ENCODE measurements around the gene SERPINB7.
A peak's percentile ranks its signal among the peaks of the same experiment; 100 is the strongest.

SERPINB7 gene

DNA sequence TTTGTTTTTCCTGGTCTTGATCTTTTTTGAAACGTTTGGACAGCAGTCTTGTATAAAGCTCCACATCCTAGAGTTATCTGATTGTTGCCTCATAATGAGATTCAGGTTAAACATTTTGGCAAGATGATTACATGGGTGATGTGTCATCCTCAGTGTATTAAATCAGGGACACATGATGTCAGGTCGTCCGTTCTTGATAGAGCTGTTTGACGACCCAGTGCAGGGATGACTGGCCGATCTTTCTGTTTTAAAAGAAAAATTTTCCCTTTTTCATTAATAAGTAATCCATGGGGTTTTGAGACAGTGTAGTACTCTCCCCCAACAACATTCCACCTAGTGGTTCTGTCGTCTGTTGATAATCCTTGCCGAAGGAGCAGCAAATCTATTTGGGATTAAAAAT, 67.8 kb downstream of the SERPINB7 start:
- no peaks in the 10 kb centered on the region for H3K4me1 Mint-ChIP-seq
- H3K27me3 Mint-ChIP-seq (ENCODE audit: low read depth, poor library complexity): peaks cover 24% of the 10 kb centered on the region
- no peak overlapping the region for H3K27ac Mint-ChIP-seq
- H3K36me3 Mint-ChIP-seq (ENCODE audit: low read depth): no peaks in the 10 kb centered on the region
- H3K9me3 Mint-ChIP-seq: no peaks in the 10 kb centered on the region
- no peak for DNase-seq
- TF ChIP-seq CTCF (IDR thresholded peaks at IDR 0.05): no peak
- H3K4me3 Mint-ChIP-seq: no peak overlapping the region

GRCh38 chr18:63844254-63844653, 69.0 kb downstream of the SERPINB7 start:
- DNase-seq: no peak
- TF ChIP-seq CTCF (IDR thresholded peaks at IDR 0.05): peak; percentile 52
- no peak overlapping the region for H3K4me3 Mint-ChIP-seq
- no peaks in the 10 kb centered on the region for H3K4me1 Mint-ChIP-seq
- no peaks in the 10 kb centered on the region for H3K36me3 Mint-ChIP-seq (ENCODE audit: low read depth)
- H3K27me3 Mint-ChIP-seq (ENCODE audit: low read depth, poor library complexity): peaks cover 24% of the 10 kb centered on the region
- H3K9me3 Mint-ChIP-seq: no peaks in the 10 kb centered on the region
- H3K27ac Mint-ChIP-seq: no peak overlapping the region

- TF ChIP-seq CTCF (IDR thresholded peaks at IDR 0.05): peak; percentile 53
- Mint-ChIP-seq H3K27ac (no peak overlapping the region), H3K9me3 (no peaks in the 10 kb centered on the region), H3K4me1 (no peaks in the 10 kb centered on the region), H3K36me3 (ENCODE audit: low read depth) (no peaks in the 10 kb centered on the region), H3K27me3 (ENCODE audit: low read depth, poor library complexity) (peaks cover 14% of the 10 kb centered on the region), H3K4me3 (no peak overlapping the region)
- DNase-seq: peak; percentile 8
These were observed 72.9 kb downstream of the SERPINB7 start for GRCh38 chr18:63848159-63848558.

DNA sequence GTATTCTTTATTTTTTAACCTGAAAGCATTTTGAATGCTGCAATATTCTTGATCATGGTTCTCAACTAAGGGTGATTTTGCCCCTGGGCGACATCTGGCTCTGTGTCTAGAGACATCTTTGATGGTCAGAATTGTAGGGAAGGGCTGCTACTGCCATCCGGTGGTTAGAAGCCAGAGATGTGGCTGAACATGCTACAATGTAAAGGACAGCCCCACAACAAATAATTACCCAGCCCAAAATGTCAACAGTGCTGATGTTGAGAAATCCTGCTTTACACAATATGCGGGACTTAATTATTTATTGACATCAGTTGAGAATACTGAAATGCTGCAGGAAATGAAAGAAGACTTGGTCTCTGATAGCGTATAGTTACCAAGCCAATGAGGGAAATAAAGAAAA, 74.8 kb downstream of the SERPINB7 start:
- Mint-ChIP-seq H3K4me3 (no peak overlapping the region), H3K4me1 (no peaks in the 10 kb centered on the region), H3K27ac (no peak overlapping the region), H3K9me3 (peaks cover 2% of the 10 kb centered on the region), H3K27me3 (ENCODE audit: low read depth, poor library complexity) (peaks cover 13% of the 10 kb centered on the region), H3K36me3 (ENCODE audit: low read depth) (no peaks in the 10 kb centered on the region)
- peak; percentile 33 for DNase-seq
- peak; percentile 47 for TF ChIP-seq CTCF (IDR thresholded peaks at IDR 0.05)

DNA sequence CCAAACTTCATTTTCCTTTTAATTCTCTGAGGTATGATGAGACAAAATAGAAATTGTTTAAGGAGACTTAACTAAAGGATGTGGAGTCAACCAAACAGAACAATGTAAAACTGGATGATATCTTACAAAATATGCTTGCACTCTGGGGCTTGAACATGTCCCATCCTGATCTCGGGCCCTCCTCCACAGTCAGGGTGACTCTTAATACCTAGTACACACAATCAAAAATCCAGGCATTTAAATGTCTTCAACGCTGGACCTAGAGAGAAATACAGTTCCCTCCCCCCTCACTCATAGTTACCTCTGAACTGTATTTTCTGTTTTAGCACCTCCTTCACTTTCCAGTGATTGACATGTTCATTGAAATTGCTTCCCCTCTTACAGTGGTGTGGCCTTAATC, 75.4 kb downstream of the SERPINB7 start:
- no peak for DNase-seq
- H3K4me1 Mint-ChIP-seq: no peaks in the 10 kb centered on the region
- peaks cover 14% of the 10 kb centered on the region for H3K27me3 Mint-ChIP-seq (ENCODE audit: low read depth, poor library complexity)
- H3K9me3 Mint-ChIP-seq: peaks cover 4% of the 10 kb centered on the region
- no peaks in the 10 kb centered on the region for H3K36me3 Mint-ChIP-seq (ENCODE audit: low read depth)
- H3K4me3 Mint-ChIP-seq: no peak overlapping the region
- no peak overlapping the region for H3K27ac Mint-ChIP-seq
- TF ChIP-seq CTCF (IDR thresholded peaks at IDR 0.05): no peak

Measured in nephron progenitor cell (in vitro differentiated cells).